Medulla oblongata (tissue), 1 donor: ENCODE measurements around the gene OR6N1.

ENCODE experiments used
- DNase-seq: peaks from one replicate; pipeline ENCODE4 v3.0.0-alpha.2; 2015; ENCODE audit errors: extremely low spot score

OR6N1 gene

GRCh38 chr1:158771950-158772866 is at the start of gene OR6N1:
OR6N1 (minus strand) TSS chr1:158772195; CDS start chr1:158766682, 5,513 bp downstream.
- no peak for DNase-seq

GRCh38 chr1:158821723-158822122 is 49.7 kb upstream of the OR6N1 start:
- DNase-seq = no peak

GRCh38 chr1:158819461-158820443 is 47.8 kb upstream of the OR6N1 start:
- no peak for DNase-seq

- DNase-seq = no peak
Measured at GRCh38 chr1:158818975-158819431, 47.0 kb upstream of the OR6N1 start.

GRCh38 chr1:158818560-158818959 is 46.6 kb upstream of the OR6N1 start:
- no peak for DNase-seq

GRCh38 chr1:158814970-158815369 is 43.0 kb upstream of the OR6N1 start:
- DNase-seq = no peak

GRCh38 chr1:158813164-158813563 is 41.2 kb upstream of the OR6N1 start:
- DNase-seq = no peak

- DNase-seq = no peak
Measured at GRCh38 chr1:158812336-158812735, 40.3 kb upstream of the OR6N1 start.

- peak; percentile 24 for DNase-seq
Measured at GRCh38 chr1:158810311-158810710, 38.3 kb upstream of the OR6N1 start.

- peak; percentile 78 for DNase-seq
Measured at GRCh38 chr1:158809862-158810261, 37.9 kb upstream of the OR6N1 start.

- DNase-seq = peak; percentile 48
Measured at GRCh38 chr1:158809256-158809655, 37.3 kb upstream of the OR6N1 start.

- no peak for DNase-seq
Measured at GRCh38 chr1:158806916-158807536, 35.0 kb upstream of the OR6N1 start.

GRCh38 chr1:158803678-158804077 is 31.7 kb upstream of the OR6N1 start:
- no peak for DNase-seq

GRCh38 chr1:158801396-158801795 is 29.4 kb upstream of the OR6N1 start:
- DNase-seq = peak; percentile 12

GRCh38 chr1:158800526-158800925 is 28.5 kb upstream of the OR6N1 start:
- DNase-seq = no peak

- no peak for DNase-seq
Measured at GRCh38 chr1:158799689-158800088, 27.7 kb upstream of the OR6N1 start.

- DNase-seq = no peak
Measured at GRCh38 chr1:158798531-158798930, 26.5 kb upstream of the OR6N1 start.

- DNase-seq = no peak
Measured at GRCh38 chr1:158794247-158794646, 22.3 kb upstream of the OR6N1 start.

GRCh38 chr1:158793604-158794003 is 21.6 kb upstream of the OR6N1 start:
- no peak for DNase-seq

- no peak for DNase-seq
Measured at GRCh38 chr1:158781104-158781503, 9.1 kb upstream of the OR6N1 start, which contains the start of gene OR6N2. OR6N2 (minus strand) TSS chr1:158781204; CDS start chr1:158777635, 3,569 bp downstream.

- DNase-seq = no peak
Measured at GRCh38 chr1:158754420-158754819, 17.6 kb downstream of the OR6N1 start, which contains the start of gene OR6K6. OR6K6 (plus strand) TSS chr1:158754720; CDS start chr1:158754888, 168 bp downstream.
